Right lobe of liver (tissue), 6 donors: ENCODE results near the gene SEC14L2. TPM values are rescaled to one million over a fixed set of nuclear protein-coding genes. Genes with fewer than 3 reads are reported as not detected.
A peak's percentile ranks its signal among the peaks of the same experiment; 100 is the strongest.

ENCODE experiments used
- ATAC-seq, 4 donors: fragments of 200-7000 bp; cut with Tn5 transposase; one replicate each; pipeline ENCODE4 v1.9.1; 2020; ENCODE audit warnings: mild to moderate bottlenecking in 4 of 4, moderate library complexity in 4 of 4
- DNase-seq, 3 donors: peaks; one replicate each; pipeline ENCODE4 v3.0.0-alpha.2; 2020
- H3K27ac ChIP-seq, 3 donors: fragments of 200-600 bp; one replicate each; pipeline ENCODE4 v1.8.0; 2022
- H3K27me3 ChIP-seq, 2 donors: fragments of 200-600 bp; one replicate each; pipeline ENCODE4 v1.8.0; 2022
- H3K36me3 ChIP-seq, 4 donors: fragments of 200-600 bp; sonication (generic) in 1 of 4; one replicate each; pipeline versions ENCODE4 v1.5.1 to v1.8.0; 2017 to 2022; ENCODE audit warnings: control low read depth in 1 of 4
- H3K4me1 ChIP-seq, 4 donors: fragments of 200-600 bp; sonication (generic) in 1 of 4; one replicate each; pipeline versions ENCODE4 v1.5.1 to v1.8.0; 2017 to 2022; ENCODE audit warnings: control low read depth in 1 of 4
- H3K4me3 ChIP-seq, 3 donors: fragments of 200-600 bp; one replicate each; pipeline ENCODE4 v1.8.0; 2022
- H3K9me3 ChIP-seq, 4 donors: fragments of 200-600 bp; sonication (generic) in 1 of 4; one replicate each; pipeline versions ENCODE4 v1.5.1 to v1.8.0; 2017 to 2022; ENCODE audit warnings: control low read depth in 1 of 4
- POLR2A ChIP-seq: fragments of 450-650 bp; IDR thresholded peaks from one replicate; pipeline ENCODE4 v1.6.1; 2017; ENCODE audit warnings: antibody characterized with exemption, mild to moderate bottlenecking
- WGBS: methylation state at CpG from one replicate; pipeline ENCODE4 v1.1.6; 2018; ENCODE audit warnings: low coverage, low lambda C conversion rate; ENCODE audit not compliant: insufficient coverage; ENCODE audit errors: missing lambda C conversion rate; 5-methylcytosine and 5-hydroxymethylcytosine counted together
- intact Hi-C, 2 donors: fragments of 100-400 bp; cut with DNase I; formaldehyde crosslinking; loops; one replicate each; pipeline versions ENCODE4 v1.11.2 to v1.14.1; 2022
- total RNA-seq, 6 experiments: library from RNA; depleted of rRNA in 2 of 6; stranded (reverse); fragments of >200 nt in 2 of 6; fragmentation: NEBNext Ultra II Directional in 3 of 6; extraction: Animal tissue kit (Norgen Biotek cat#: 25700) in 3 of 6; gene quantifications; one replicate each; pipeline versions ENCODE4 v1.1.0 to v1.2.4, GENCODE V29; 2016 to 2023
- TF ChIP-seq, protein P1 (sequence below), 4 donors: fragments of 200-600 bp in 3 of 4; fragments of 450-650 bp in 1 of 4; IDR thresholded peaks; one replicate each; pipeline versions ENCODE4 v1.5.1 to v1.8.0; 2016 to 2022; ENCODE audit warnings: antibody characterized with exemption in 4 of 4, mild to moderate bottlenecking in 2 of 4
- donor health status: DM: no; HTN: yes; CAD: no.
- donor health status: DM: no; HTN: no; CAD: no.
- donor health status: DM: no; HTN: no; CAD: no.
- donor health status: DM: no; HTN: yes; CAD: no.
- donor health status: DM: no; HTN: yes; CAD: no.

SEC14L2 gene
- total RNA-seq, 6 experiments from 2014 or later: 42.7 to 240 (median 101) TPM

DNA sequence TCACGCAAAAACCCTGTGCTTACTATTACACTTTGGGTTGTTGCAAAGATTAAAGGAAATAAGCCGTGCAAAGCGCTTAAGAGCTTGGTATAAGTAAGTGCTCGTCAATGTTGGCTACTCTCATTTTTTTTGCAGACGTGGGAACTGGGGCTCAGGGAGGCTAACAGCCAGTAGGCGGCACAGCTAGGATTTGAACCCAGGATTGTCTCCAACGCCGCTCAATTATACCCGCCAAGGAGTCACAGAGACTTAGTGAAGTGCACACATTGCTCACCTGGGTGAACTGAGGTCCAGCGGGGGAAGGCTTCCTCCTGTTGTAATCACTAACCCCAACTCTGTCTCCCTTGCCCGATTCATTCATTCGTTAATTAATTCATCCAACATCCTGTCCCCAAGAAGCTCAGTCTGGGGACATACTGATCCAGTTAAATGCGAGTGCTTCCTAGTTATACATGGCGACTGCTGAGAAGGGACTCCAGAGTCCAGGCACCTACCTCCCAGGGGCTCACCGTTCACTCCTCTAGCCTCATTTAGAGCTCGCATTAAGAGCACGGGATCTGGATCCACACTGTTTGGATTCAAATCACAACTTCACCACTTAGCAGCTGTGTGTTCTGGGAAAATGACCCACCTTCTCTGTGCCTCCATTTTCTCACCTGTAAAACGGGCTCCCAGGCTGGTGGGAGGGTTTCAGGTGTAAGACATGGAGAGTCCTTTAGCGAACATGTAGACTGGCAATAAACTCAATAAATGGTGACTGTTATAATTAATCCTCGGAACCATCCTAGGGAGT, 27.9 kb downstream of the SEC14L2 start:
- no peaks in the 10 kb centered on the region for H3K9me3 ChIP-seq
- H3K4me3 ChIP-seq: peak overlapping the region; percentile 51 to 64 (median 59)
- ATAC-seq (no peak), DNase-seq (peak in 1 of 3 donors; percentile 63)
- peaks cover 0 to 16% (median 0%) of the 10 kb centered on the region in 4 donors for H3K36me3 ChIP-seq
- H3K4me1 ChIP-seq: peaks cover 0 to 60% (median 17%) of the 10 kb centered on the region in 4 donors
- TF ChIP-seq POLR2A: no peak
- TF ChIP-seq, protein P1, sequence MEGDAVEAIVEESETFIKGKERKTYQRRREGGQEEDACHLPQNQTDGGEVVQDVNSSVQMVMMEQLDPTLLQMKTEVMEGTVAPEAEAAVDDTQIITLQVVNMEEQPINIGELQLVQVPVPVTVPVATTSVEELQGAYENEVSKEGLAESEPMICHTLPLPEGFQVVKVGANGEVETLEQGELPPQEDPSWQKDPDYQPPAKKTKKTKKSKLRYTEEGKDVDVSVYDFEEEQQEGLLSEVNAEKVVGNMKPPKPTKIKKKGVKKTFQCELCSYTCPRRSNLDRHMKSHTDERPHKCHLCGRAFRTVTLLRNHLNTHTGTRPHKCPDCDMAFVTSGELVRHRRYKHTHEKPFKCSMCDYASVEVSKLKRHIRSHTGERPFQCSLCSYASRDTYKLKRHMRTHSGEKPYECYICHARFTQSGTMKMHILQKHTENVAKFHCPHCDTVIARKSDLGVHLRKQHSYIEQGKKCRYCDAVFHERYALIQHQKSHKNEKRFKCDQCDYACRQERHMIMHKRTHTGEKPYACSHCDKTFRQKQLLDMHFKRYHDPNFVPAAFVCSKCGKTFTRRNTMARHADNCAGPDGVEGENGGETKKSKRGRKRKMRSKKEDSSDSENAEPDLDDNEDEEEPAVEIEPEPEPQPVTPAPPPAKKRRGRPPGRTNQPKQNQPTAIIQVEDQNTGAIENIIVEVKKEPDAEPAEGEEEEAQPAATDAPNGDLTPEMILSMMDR (IDR thresholded peaks at IDR 0.05): peak in 1 of 4 donors; percentile 12
- no peaks in the 10 kb centered on the region for H3K27me3 ChIP-seq
- peak overlapping the region; percentile 90 to 98 (median 95) for H3K27ac ChIP-seq
- intact Hi-C loops: no loop called here
- WGBS: 10% methylated on average over 12 of the region's 20 CpGs

DNA sequence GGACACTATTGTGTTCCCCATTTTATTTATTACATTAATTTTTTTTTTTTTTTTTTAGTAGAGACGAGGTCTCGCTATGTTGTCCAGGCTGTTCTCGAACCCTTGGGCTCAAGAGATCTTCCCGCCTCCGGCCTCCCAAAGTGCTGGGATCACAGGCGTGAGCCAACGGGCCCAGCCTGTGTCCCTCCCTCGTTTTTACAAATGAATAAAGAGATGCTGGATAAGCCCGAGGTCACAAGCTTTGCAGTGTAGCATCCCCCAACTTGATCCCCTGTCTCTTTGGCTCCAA, 28.5 kb downstream of the SEC14L2 start:
- Histone ChIP-seq H3K27me3 (no peaks in the 10 kb centered on the region), H3K27ac (peak overlapping the region; percentile 90 to 98 (median 95)), H3K9me3 (no peaks in the 10 kb centered on the region), H3K4me1 (peaks cover 0 to 54% (median 14%) of the 10 kb centered on the region in 4 donors), H3K36me3 (peaks cover 0 to 10% (median 0%) of the 10 kb centered on the region in 4 donors), H3K4me3 (peak overlapping the region; percentile 51 to 64 (median 59))
- no peak for ATAC-seq
- intact Hi-C loops: no loop called here
- no peak for TF ChIP-seq POLR2A
- TF ChIP-seq, protein P1 (IDR thresholded peaks at IDR 0.05): no peak
- no peak for DNase-seq
- WGBS: 5% methylated on average over 9 of the region's 9 CpGs

DNA sequence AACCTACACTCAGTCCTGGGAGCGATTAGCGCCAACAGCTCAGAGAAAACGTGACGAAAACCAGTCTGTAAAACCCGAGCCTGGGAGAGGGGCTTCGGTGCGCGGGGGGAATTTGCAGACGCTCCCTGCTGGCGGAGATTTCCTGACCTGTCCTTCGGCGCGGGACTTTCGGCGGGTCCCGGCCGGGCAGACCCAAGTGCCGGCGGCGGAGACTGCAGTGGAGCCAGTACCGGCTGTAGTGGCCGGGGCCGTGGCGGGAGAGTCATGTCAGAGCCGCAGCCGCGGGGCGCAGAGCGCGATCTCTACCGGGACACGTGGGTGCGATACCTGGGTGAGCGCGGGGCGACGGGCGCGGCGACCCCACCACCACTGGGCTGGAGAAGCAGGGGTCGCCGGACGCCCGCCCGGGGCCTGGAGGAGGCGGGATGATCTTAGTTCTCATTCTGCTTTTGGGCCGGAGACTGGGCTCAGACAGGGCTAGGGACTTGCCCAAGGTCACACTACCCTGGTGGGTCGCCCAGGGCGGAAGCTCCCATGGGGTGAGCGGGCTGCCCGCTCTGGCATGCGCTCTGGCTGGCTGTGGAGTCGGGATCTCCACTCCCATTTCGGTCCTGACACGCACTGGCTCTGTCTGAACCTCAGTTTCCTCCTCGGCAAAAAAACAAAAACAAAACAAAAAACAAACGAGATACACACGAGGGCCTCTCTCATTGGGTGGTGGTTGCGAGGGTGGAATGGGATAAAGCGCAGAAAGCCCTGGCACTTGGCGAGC, 29.0 kb downstream of the SEC14L2 start, which contains the start of gene MTFP1:
MTFP1 (plus strand) TSS at position 153 of the 772 bp plus-strand sequence; CDS start at position 265, 112 bp downstream.
- Histone ChIP-seq H3K36me3 (peaks cover 0 to 8% (median 0%) of the 10 kb centered on the region in 4 donors), H3K27ac (peak within 1 kb of the TSS; percentile 90 to 98 (median 95)), H3K9me3 (no peaks in the 10 kb centered on the region), H3K27me3 (no peaks in the 10 kb centered on the region), H3K4me1 (peaks cover 0 to 49% (median 12%) of the 10 kb centered on the region in 4 donors), H3K4me3 (peak within 1 kb of the TSS; percentile 51 to 64 (median 59))
- WGBS: 3% methylated on average over 30 of the region's 61 CpGs
- intact Hi-C loops: loop anchor here in 1 of 2 donors (2.0 kb wide), 1 partner anchor 35 kb away; no protein-coding TSS in a partner anchor
- ATAC-seq: peak in 3 of 4 donors; percentile 1 to 7 (median 1)
- TF ChIP-seq POLR2A: peak; percentile 45
- TF ChIP-seq, protein P1 (IDR thresholded peaks at IDR 0.05): no peak
- DNase-seq: peak; percentile 74 to 82 (median 77)
